DMS 273 (cell line): ENCODE data around the gene PTGDS.

ENCODE experiments used
- DNase-seq: peaks from one replicate; lab custom pipeline; 2025; ENCODE audit not compliant: unreplicated experiment; lab: John Stamatoyannopoulos, UW

Gene PTGDS

GRCh38 chr9:136985853-136986252 lies 8.5 kb downstream of the PTGDS start:
- DNase-seq: no peak

GRCh38 chr9:136988872-136989271 lies 11.6 kb downstream of the PTGDS start:
- DNase-seq: no peak

GRCh38 chr9:136990242-136990911 lies 13.1 kb downstream of the PTGDS start:
- DNase-seq: no peak

- DNase-seq: peak; percentile 90
Measured at GRCh38 chr9:136991993-136992818, 14.9 kb downstream of the PTGDS start, which contains the start of gene PAXX. Gene PAXX (plus strand): TSS chr9:136992422. CDS start chr9:136992444, 22 bp downstream.

GRCh38 chr9:136992819-136993369 lies 15.6 kb downstream of the PTGDS start:
- DNase-seq: no peak

DNA sequence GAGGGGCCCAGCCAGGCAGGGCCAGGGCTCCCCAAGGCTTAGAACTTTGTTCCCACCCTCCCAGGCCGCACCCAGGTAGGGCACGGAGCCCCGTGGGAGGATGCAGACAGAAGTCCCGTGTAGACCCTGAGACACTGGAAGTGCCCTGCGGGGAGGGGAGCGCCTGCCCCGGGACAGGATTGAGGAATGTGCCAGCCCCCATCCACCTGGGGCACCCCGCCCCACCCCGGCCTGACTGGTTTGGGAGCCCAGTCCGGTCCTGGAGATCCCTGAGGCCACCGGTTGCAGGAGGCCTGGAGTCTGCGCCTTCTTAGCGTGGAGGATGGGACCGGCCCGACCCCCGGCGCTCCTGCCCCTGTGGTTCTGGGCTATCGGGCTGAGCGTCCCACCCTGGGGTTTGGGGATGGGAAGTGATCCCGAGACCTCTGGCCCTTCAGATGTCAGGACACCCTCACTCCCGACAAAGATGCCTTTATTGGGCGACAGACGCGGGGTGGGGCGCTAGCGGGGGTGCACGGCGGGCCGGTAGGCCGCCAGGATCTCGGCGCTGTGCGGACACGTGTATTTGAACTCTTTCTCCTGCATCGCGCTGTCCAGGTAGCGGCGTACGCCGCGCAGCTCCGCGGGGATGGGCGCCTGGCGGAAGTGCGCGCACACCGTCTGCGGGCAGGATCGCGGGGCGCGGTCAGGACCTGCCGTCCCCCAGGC lies 17.0 kb downstream of the PTGDS start:
- no peak for DNase-seq

GRCh38 chr9:136994888-136995230 lies 17.6 kb downstream of the PTGDS start:
- DNase-seq: no peak

- DNase-seq: no peak
Measured at GRCh38 chr9:136995362-136995761, 18.1 kb downstream of the PTGDS start.

DNA sequence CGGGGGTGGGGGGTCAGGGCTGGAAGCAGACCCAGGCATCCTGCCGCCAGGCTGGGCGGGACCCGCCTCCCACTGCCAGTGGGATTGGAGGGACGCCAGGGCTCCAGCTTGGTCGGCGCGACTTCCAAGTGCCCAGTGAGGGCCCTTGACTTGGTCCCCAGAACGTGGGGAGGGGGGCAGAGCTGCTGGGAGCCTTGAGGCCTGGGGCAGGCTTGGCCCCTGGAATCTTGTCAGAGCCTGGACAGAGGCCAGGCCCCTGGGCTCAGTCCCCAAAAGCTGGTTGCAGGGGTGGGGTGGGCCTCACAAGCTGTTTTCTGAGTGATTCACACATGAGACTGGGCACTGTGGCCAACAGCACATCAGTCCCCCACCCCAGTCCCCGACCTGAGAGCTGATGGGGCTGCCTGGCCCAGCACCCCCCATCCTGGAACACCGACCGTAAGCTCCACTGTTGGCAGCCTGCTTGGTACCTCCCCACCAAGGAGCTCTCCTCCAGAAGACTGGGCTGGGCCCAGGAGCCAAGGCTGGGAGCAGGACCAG lies 18.5 kb downstream of the PTGDS start:
- peak; percentile 58 for DNase-seq

DNA sequence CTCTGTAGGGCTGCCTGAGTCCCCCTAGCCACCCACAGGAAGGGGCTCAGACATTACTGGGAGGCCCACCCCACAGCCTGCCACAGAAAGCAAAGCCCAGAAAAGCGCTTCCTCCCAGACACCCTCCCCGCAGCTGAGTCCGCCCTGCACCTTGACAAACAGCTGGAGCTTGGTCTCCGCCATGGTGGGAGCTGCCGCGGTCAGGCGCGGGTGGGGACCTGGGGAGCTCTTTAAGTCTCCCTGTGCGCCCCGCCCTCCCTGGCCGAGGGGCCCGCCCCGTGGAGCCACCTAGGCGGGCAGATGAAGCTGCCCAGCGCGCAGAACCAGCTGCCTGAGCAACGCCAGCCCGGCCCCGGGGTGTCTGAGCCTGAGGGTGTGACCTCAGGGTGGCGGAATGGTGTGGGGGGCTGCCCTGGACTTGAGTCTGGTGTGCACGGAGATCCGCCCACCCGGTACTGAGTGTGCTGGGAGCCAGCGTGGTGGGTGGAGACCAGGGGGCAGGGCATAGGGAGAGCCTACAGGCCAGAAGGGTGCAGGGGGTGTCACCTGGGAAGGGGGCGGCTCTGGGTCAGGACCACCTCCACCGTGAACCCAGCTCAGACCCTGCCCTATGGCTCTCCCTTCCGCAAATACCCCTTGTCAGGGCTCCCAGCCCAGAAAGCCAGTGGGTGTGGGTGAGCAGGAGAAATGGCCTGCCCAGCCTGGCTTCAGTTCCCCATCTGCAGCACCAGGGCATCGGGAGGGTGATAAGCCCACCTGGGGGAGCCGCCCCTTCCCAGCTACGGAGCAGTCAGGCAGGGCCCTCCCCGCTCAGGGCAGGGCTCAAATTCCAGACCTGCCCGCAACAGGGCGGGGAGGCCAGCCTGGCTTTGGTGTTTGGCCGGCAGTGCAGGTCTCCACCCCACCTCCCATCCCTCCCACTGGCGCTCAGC lies 19.3 kb downstream of the PTGDS start, which contains the start of gene CLIC3:
CLIC3 (minus strand) TSS at position 208 of the 932 bp plus-strand sequence; CDS start at position 183, 25 bp downstream.
- DNase-seq: peak; percentile 62

DNA sequence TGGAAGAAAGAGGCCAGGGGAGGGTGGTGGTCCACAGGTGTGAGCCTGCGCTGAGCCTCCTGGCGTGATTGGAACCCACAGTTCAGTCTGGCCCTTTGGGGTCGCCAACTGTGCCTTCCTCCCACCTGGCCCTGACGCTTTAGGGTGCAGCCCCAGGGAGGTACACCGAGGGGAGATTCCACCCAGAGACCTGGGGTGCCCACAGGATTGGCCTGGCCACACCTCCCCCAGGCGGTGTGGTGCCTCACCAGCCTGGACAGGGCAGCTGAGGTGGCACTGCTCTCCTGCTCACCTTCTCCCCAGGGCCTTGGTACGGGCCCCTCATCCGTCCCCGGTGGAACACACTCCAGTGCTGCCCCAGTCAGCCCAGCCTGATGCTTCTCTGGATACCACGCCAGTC lies 20.1 kb downstream of the PTGDS start:
- no peak for DNase-seq

DNA sequence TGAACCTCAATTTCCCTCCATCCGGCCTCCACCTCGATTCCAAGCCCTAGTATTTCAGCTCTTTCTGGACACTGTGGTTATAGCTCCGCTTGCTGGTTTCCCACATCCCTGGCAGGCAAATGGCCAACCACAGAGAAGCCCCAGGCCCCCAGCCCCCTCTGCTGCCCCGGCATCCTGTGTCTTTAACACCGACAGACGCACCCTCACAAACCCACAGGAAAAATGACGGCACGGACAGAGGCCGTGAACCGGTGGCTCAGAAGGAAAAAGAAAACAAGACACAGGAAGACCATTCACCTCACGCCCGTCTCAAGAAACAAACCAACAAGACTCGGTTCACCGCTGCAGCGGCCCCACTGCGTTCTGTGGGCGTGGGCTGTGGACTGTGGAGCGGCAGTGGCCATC lies 20.5 kb downstream of the PTGDS start:
- no peak for DNase-seq

DNA sequence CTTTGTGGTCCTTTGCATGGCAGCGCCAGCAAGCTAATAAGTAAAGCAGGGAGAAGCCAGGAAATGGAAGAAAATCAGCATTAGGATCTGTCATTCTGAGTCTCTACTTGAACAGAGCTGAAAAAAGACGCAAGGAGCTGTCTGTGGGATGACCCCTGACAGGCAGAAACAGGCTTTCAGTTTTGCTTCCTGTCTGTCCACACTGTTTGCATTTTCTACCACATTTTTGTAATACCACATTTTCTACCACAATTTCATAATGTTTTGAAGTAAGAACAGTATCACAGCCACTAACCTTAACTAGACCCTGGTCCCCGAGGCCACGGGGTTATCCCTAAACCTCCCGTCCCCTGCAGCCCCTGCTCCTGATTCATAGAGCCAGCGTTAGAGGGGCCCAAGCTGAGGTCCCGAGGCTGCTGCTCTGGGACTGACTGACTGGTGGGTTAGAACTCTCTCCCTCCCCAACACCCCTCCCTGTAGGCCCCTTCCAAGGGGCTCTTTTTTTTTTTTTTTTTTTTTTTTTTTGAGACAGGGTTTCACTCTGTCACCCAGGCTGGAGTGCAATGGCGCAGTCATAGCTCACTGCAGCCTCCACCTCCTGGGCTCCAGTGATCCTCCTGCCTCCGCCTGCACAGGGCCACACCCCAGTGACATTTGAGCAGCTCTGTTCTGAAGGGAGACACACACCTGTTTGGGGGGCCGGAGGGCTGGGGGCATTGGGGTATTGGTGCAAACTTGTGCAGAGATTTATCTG lies 23.1 kb downstream of the PTGDS start:
- no peak for DNase-seq

DNA sequence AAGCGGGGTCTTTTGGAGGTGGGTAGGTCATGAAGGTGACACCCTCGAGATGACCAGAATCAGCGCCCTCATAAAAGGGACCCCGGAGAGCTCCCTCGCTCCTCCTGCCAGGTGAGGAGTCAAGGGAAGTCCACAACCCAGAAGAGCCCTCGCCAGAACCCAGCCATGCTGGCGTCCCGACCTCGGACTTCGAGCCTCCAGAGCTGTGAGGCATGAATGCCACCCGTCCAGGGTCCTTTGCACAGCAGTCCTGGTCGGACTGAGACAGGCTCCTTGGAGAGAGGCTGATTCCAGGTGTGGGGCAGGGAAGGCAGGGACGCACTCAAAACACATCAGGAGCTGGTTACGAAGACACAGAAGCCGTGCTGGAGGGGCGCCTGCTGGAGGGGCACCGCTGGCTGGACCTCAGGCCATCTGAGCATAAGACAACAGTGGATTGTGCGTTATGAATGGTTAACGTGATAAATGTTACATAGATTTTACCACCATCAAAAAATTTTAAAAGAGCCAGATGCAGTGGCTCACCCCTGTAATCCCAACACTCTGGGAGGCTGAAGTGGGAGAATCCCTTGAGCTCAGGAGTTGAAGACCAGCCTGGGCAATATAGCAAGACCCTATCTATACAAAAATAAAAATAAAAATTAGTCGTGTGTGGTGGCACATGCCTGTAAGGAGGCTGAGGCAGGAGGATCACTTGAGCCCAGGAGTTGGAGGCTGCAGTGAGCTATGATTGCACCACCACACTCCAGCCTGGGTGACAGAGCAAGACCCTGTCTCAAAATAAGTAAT lies 24.7 kb downstream of the PTGDS start:
- DNase-seq: no peak

DNA sequence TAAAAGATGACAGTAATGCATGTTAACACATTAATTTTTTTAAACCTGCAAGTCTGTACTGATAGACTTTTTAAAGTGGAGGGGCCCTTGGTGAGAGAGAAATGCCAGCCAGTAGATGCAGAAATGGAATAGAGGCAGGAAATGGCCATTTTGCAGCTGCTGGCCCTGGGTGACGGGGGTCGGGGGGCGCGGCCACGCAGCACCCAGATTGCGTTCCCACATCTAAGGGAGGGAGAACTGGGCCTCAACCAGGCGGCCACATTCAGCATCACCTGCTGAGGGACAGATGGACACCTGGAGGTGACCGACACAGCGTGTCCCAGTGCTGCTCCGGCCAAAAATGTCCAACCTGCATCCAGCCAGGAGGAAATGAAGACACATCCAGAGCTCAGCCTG lies 25.3 kb downstream of the PTGDS start:
- DNase-seq: no peak

GRCh38 chr9:137004285-137004684 lies 27.0 kb downstream of the PTGDS start:
- peak; percentile 32 for DNase-seq

GRCh38 chr9:137006116-137007003 lies 29.1 kb downstream of the PTGDS start:
- no peak for DNase-seq
